UCSD-AML1 (cell line): Measurements from ENCODE around the gene MAB21L3.

Experiments
- DNase-seq: peaks from one replicate; lab custom pipeline; 2025; ENCODE audit not compliant: unreplicated experiment; lab: John Stamatoyannopoulos, UW

Gene MAB21L3

GRCh38 chr1:116110567-116111523, at the start of gene MAB21L3:
Gene MAB21L3 (plus strand): TSS chr1:116111399. CDS start chr1:116112616, 1,217 bp downstream.
- DNase-seq, result no peak

- DNase-seq, result no peak
Observed at GRCh38 chr1:116062201-116062600, 49.0 kb upstream of the MAB21L3 start.

GRCh38 chr1:116064616-116065015, 46.6 kb upstream of the MAB21L3 start:
- DNase-seq, result no peak

GRCh38 chr1:116066868-116067565, 44.2 kb upstream of the MAB21L3 start:
- DNase-seq, result no peak

- DNase-seq, result no peak
Observed at GRCh38 chr1:116067566-116067890, 43.7 kb upstream of the MAB21L3 start.

- DNase-seq, result no peak
Observed at GRCh38 chr1:116075575-116075974, 35.6 kb upstream of the MAB21L3 start.

GRCh38 chr1:116075990-116076389, 35.2 kb upstream of the MAB21L3 start:
- DNase-seq, result no peak

GRCh38 chr1:116076831-116077230, 34.4 kb upstream of the MAB21L3 start:
- DNase-seq, result no peak

- DNase-seq, result no peak
Observed at GRCh38 chr1:116078699-116079223, 32.4 kb upstream of the MAB21L3 start.

GRCh38 chr1:116087628-116088027, 23.6 kb upstream of the MAB21L3 start:
- DNase-seq, result no peak

- no peak for DNase-seq
Observed at GRCh38 chr1:116089870-116090269, 21.3 kb upstream of the MAB21L3 start.

GRCh38 chr1:116091083-116091482, 20.1 kb upstream of the MAB21L3 start:
- DNase-seq, result no peak

GRCh38 chr1:116092752-116093489, 18.3 kb upstream of the MAB21L3 start:
- no peak for DNase-seq

- no peak for DNase-seq
Observed at GRCh38 chr1:116095027-116095426, 16.2 kb upstream of the MAB21L3 start.

- no peak for DNase-seq
Observed at GRCh38 chr1:116096013-116096618, 15.1 kb upstream of the MAB21L3 start.

- DNase-seq, result no peak
Observed at GRCh38 chr1:116097626-116098025, 13.6 kb upstream of the MAB21L3 start.

- no peak for DNase-seq
Observed at GRCh38 chr1:116099379-116099778, 11.8 kb upstream of the MAB21L3 start.

GRCh38 chr1:116099919-116100318, 11.3 kb upstream of the MAB21L3 start:
- no peak for DNase-seq

GRCh38 chr1:116104667-116105066, 6.5 kb upstream of the MAB21L3 start:
- no peak for DNase-seq

GRCh38 chr1:116105996-116106395, 5.2 kb upstream of the MAB21L3 start:
- no peak for DNase-seq

- no peak for DNase-seq
Observed at GRCh38 chr1:116106646-116107045, 4.6 kb upstream of the MAB21L3 start.
